ENCODE measurements around the gene NKG7.

NKG7 gene

GRCh38 chr19:51341066-51341465, 31.4 kb downstream of the NKG7 start:
- Histone ChIP-seq H3K4me3 (ENCODE audit: low read depth, low read length) (no peak overlapping the region), H3K36me3 (no peaks in the 10 kb centered on the region), H3K4me1 (no peaks in the 10 kb centered on the region; the same call in 1 of the 2 replicates), H3K27me3 (peaks cover 10% of the 10 kb centered on the region), H3K9me3 (no peaks in the 10 kb centered on the region)
- no peak for DNase-seq
- no peak for TF ChIP-seq CTCF (IDR thresholded peaks at IDR 0.05; ENCODE audit: low read depth, low read length)

- Histone ChIP-seq H3K27me3 (peaks cover 10% of the 10 kb centered on the region), H3K4me1 (no peaks in the 10 kb centered on the region; the same call in 1 of the 2 replicates), H3K36me3 (no peaks in the 10 kb centered on the region), H3K9me3 (no peaks in the 10 kb centered on the region), H3K4me3 (ENCODE audit: low read depth, low read length) (peak overlapping the region; percentile 66)
- peak; percentile 99 for DNase-seq
- TF ChIP-seq CTCF (IDR thresholded peaks at IDR 0.05; ENCODE audit: low read depth, low read length), result no peak
These were observed 32.5 kb downstream of the NKG7 start for GRCh38 chr19:51339687-51340656.

- Histone ChIP-seq H3K4me3 (ENCODE audit: low read depth, low read length) (peak overlapping the region; percentile 66), H3K4me1 (no peaks in the 10 kb centered on the region; the same call in 1 of the 2 replicates), H3K27me3 (peaks cover 10% of the 10 kb centered on the region), H3K36me3 (no peaks in the 10 kb centered on the region), H3K9me3 (no peaks in the 10 kb centered on the region; the same call in 1 of the 2 replicates)
- TF ChIP-seq CTCF (IDR thresholded peaks at IDR 0.05; ENCODE audit: low read depth, low read length), result no peak
- no peak for DNase-seq
These were observed 33.2 kb downstream of the NKG7 start for GRCh38 chr19:51339313-51339686.

GRCh38 chr19:51338563-51339312, 33.7 kb downstream of the NKG7 start:
- peak; percentile 78 for TF ChIP-seq CTCF (IDR thresholded peaks at IDR 0.05; ENCODE audit: low read depth, low read length)
- no peaks in the 10 kb centered on the region; the same call in 1 of the 2 replicates for H3K4me1 ChIP-seq
- DNase-seq, result peak; percentile 92
- no peaks in the 10 kb centered on the region for H3K36me3 ChIP-seq
- peaks cover 10% of the 10 kb centered on the region for H3K27me3 ChIP-seq
- H3K9me3 ChIP-seq, result no peaks in the 10 kb centered on the region; the same call in 1 of the 2 replicates
- peak overlapping the region; percentile 66 for H3K4me3 ChIP-seq (ENCODE audit: low read depth, low read length)

- no peak for TF ChIP-seq CTCF (IDR thresholded peaks at IDR 0.05; ENCODE audit: low read depth, low read length)
- no peak overlapping the region for H3K4me3 ChIP-seq (ENCODE audit: low read depth, low read length)
- no peaks in the 10 kb centered on the region; the same call in 1 of the 2 replicates for H3K9me3 ChIP-seq
- H3K4me1 ChIP-seq, result no peaks in the 10 kb centered on the region
- H3K36me3 ChIP-seq, result no peaks in the 10 kb centered on the region
- no peak for DNase-seq
- peaks cover 10% of the 10 kb centered on the region for H3K27me3 ChIP-seq
These were observed 34.4 kb downstream of the NKG7 start for GRCh38 chr19:51337861-51338562.

All from BE2C (cell line).